HepG2 (cell line): Measurements from ENCODE around the gene TMEM117. TPM values are rescaled to one million over a fixed set of nuclear protein-coding genes. Genes with fewer than 3 reads are reported as not detected.

Experiments
- ATF5 ChIP-seq: sonication (generic); formaldehyde crosslinking; IDR thresholded peaks from 2 replicates; pipeline ENCODE4 v1.4.0; 2020; ENCODE audit warnings: mild to moderate bottlenecking, low read depth, missing genetic modification reagents
- HCFC1 ChIP-seq: fragments of 150-350 bp; IDR thresholded peaks from 2 replicates; pipeline ENCODE4 v1.6.1; 2014; ENCODE audit warnings: low read depth, low read length
- MTF1 ChIP-seq: sonication (generic); formaldehyde crosslinking; IDR thresholded peaks from 2 replicates; pipeline ENCODE4 v1.5.0; 2020; ENCODE audit warnings: missing genetic modification reagents
- NFAT5 ChIP-seq: sonication (generic); formaldehyde crosslinking; IDR thresholded peaks from 2 replicates; pipeline ENCODE4 v1.4.0; 2020; ENCODE audit warnings: missing genetic modification reagents
- NFYB ChIP-seq: sonication (generic); formaldehyde crosslinking; IDR thresholded peaks from 2 replicates; pipeline ENCODE4 v1.4.0; 2020; ENCODE audit warnings: missing genetic modification reagents
- ZFP62 ChIP-seq: sonication (generic); formaldehyde crosslinking; IDR thresholded peaks from 2 replicates; pipeline ENCODE4 v1.4.0; 2020; ENCODE audit warnings: missing genetic modification reagents
- ZGPAT ChIP-seq: IDR thresholded peaks from 2 replicates; pipeline ENCODE4 v1.6.1; 2016; ENCODE audit warnings: mild to moderate bottlenecking
- ZNF275 ChIP-seq: sonication (generic); formaldehyde crosslinking; IDR thresholded peaks from 2 replicates; pipeline ENCODE4 v1.8.0; 2022; ENCODE audit warnings: missing genetic modification reagents, mild to moderate bottlenecking, inconsistent platforms, borderline replicate concordance
- ZNF432 ChIP-seq: sonication (generic); formaldehyde crosslinking; IDR thresholded peaks from 2 replicates; pipeline ENCODE4 v1.5.0; 2020; ENCODE audit warnings: missing genetic modification reagents, mild to moderate bottlenecking, borderline replicate concordance
- ZNF556 ChIP-seq: sonication (generic); formaldehyde crosslinking; IDR thresholded peaks from 2 replicates; pipeline ENCODE4 v1.4.0; 2020; ENCODE audit warnings: mild to moderate bottlenecking, missing genetic modification reagents, borderline replicate concordance
- ZNF646 ChIP-seq: sonication (generic); formaldehyde crosslinking; IDR thresholded peaks from 2 replicates; pipeline ENCODE4 v1.9.0; 2021; ENCODE audit warnings: mild to moderate bottlenecking, missing genetic modification reagents
- ZNF775 ChIP-seq: sonication (generic); formaldehyde crosslinking; IDR thresholded peaks from 2 replicates; pipeline ENCODE4 v1.4.0; 2020; ENCODE audit warnings: missing genetic modification reagents, mild to moderate bottlenecking, moderate library complexity, borderline replicate concordance
- ZNF792 ChIP-seq: IDR thresholded peaks from 2 replicates; pipeline ENCODE4 v1.6.1; 2016
- polyA plus RNA-seq, 8 experiments: library from polyadenylated mRNA; depleted of rRNA in 3 of 8; stranded (reverse) in 7 of 8; unstranded in 1 of 8; fragments of >200 nt; fragmentation: Illumina TruSeq in 4 of 8; extraction: Trizol in 4 of 8; gene quantifications; 2 replicates each; pipeline versions ENCODE4 v1.2.1 to v1.2.3, GENCODE V29; 2011 to 2016; ENCODE audit warnings: low read depth in 4 of 8, missing spikeins in 1 of 8, mixed read lengths in 1 of 8; ENCODE audit not compliant: insufficient read depth in 1 of 8
- total RNA-seq, 5 experiments: library from RNA; depleted of rRNA; stranded (reverse); fragments of >200 nt; fragmentation: Illumina TruSeq; extraction: Trizol; gene quantifications; 2 replicates each; pipeline ENCODE4 v1.2.3, GENCODE V29; 2016; ENCODE audit warnings: low read depth in 1 of 5

Gene TMEM117
- total and polyA plus RNA-seq, 2 of the 13 experiments (the other 11 are each of a cell fraction or from before 2014, with no cell fraction given) = 2.8 to 8.5 TPM

- TF ChIP-seq ZGPAT (CRISPR knock-in tag) (no peak), ATF5 (no peak), ZFP62 (no peak), ZNF432 (CRISPR knock-in tag) (no peak), HCFC1 (no peak), ZNF646 (CRISPR knock-in tag) (no peak), MTF1 (CRISPR knock-in tag) (no peak), ZNF275 (0 out of 2 replicates have a peak, but pooled peaks have one; percentile 15), ZNF792 (no peak), NFAT5 (CRISPR knock-in tag) (peak; percentile 82), ZNF775 (no peak), NFYB (CRISPR knock-in tag) (no peak), ZNF556 (CRISPR knock-in tag) (no peak; the same call in 1 of the 2 replicates)
Measured at GRCh38 chr12:43835656-43836474, at the start of gene TMEM117 (continued).
